Smooth muscle cell (in vitro differentiated cells): Measurements from ENCODE around the gene FNIP1. TPM values are rescaled to one million over a fixed set of nuclear protein-coding genes. Genes with fewer than 3 reads are reported as not detected.

Experiments used
- DNase-seq: peaks from one replicate; lab custom pipeline; 2025; ENCODE audit not compliant: unreplicated experiment; lab: John Stamatoyannopoulos, UW
- H2AFZ ChIP-seq: fragments of 200-600 bp; sonication (generic); 2 replicates; pipeline ENCODE4 v1.6.0; 2016; ENCODE audit warnings: antibody characterized with exemption, low read depth, mild to moderate bottlenecking
- H3F3A ChIP-seq: fragments of 200-600 bp; sonication (generic); 2 replicates; pipeline ENCODE4 v1.6.0; 2017; ENCODE audit warnings: antibody characterized with exemption, low read depth
- H3K27ac ChIP-seq: fragments of 200-600 bp; sonication (generic); 2 replicates; pipeline ENCODE4 v1.5.1; 2016; ENCODE audit warnings: low read depth, mild to moderate bottlenecking
- H3K27me3 ChIP-seq: fragments of 200-600 bp; sonication (generic); 2 replicates; pipeline ENCODE4 v1.6.1; 2016; ENCODE audit warnings: low read depth, mild to moderate bottlenecking
- H3K36me3 ChIP-seq: fragments of 200-600 bp; sonication (generic); 2 replicates; pipeline ENCODE4 v1.5.1; 2016; ENCODE audit warnings: low read depth
- H3K4me1 ChIP-seq: fragments of 200-600 bp; sonication (generic); 2 replicates; pipeline ENCODE4 v1.5.1; 2016; ENCODE audit warnings: low read depth
- H3K4me2 ChIP-seq: fragments of 200-600 bp; sonication (generic); 2 replicates; pipeline ENCODE4 v1.6.0; 2016; ENCODE audit warnings: mild to moderate bottlenecking
- H3K4me3 ChIP-seq: fragments of 200-600 bp; sonication (generic); 2 replicates; pipeline ENCODE4 v1.5.1; 2016; ENCODE audit warnings: mild to moderate bottlenecking
- H3K79me2 ChIP-seq: fragments of 200-600 bp; sonication (generic); 2 replicates; pipeline ENCODE4 v1.6.0; 2016; ENCODE audit warnings: low read depth, mild to moderate bottlenecking
- H3K9ac ChIP-seq: fragments of 200-600 bp; sonication (generic); 2 replicates; pipeline ENCODE4 v1.6.0; 2016; ENCODE audit warnings: low read depth
- H3K9me3 ChIP-seq: fragments of 200-600 bp; sonication (generic); replicated peaks from 2 replicates; pipeline ENCODE4 v1.5.1; 2016; ENCODE audit warnings: low read depth
- H4K20me1 ChIP-seq: fragments of 200-600 bp; sonication (generic); 2 replicates; pipeline ENCODE4 v1.6.0; 2016; ENCODE audit warnings: low read depth
- CTCF ChIP-seq: fragments of 200-600 bp; sonication (generic); IDR thresholded peaks from 2 replicates; pipeline ENCODE4 v1.5.1; 2017; ENCODE audit warnings: borderline replicate concordance, mild to moderate bottlenecking, antibody characterized with exemption; ENCODE audit not compliant: insufficient read depth, poor library complexity, severe bottlenecking
- WGBS: methylation state at CpG from one replicate; pipeline ENCODE4 v1.1.7; 2016; ENCODE audit warnings: low lambda C conversion rate; 5-methylcytosine and 5-hydroxymethylcytosine counted together
- polyA plus RNA-seq: library from polyadenylated mRNA; unstranded; fragments of >200 nt; fragmentation: Nextera tagmentation; extraction: Ambion mirVana; gene quantifications from 2 replicates; pipeline ENCODE4 v1.2.1, GENCODE V29; 2016
- total RNA-seq: library from RNA; depleted of rRNA; stranded (reverse); fragments of >200 nt; gene quantifications from 2 replicates; pipeline ENCODE4 v1.2.3, GENCODE V29; 2014

FNIP1 gene
- total and polyA plus RNA-seq, 2 experiments from 2014 or later = 8.8 to 47.4 TPM

GRCh38 chr5:131789765-131790164 lies 7.1 kb downstream of the FNIP1 start:
- Histone ChIP-seq H3K27me3 (no peaks in the 10 kb centered on the region), H4K20me1 (peaks cover 96% of the 10 kb centered on the region), H3K36me3 (no peaks in the 10 kb centered on the region), H3K79me2 (peaks cover 98% of the 10 kb centered on the region), H3K9me3 (no peaks in the 10 kb centered on the region), H3F3A (no peaks in the 10 kb centered on the region), H3K4me2 (no peak overlapping the region), H3K4me3 (no peak overlapping the region), H2AFZ (no peak overlapping the region), H3K4me1 (no peaks in the 10 kb centered on the region), H3K9ac (no peak overlapping the region), H3K27ac (no peak overlapping the region)
- DNase-seq = no peak
- 85% methylated on average over 3 of the region's 3 CpGs for WGBS
- no peak for TF ChIP-seq CTCF

DNA sequence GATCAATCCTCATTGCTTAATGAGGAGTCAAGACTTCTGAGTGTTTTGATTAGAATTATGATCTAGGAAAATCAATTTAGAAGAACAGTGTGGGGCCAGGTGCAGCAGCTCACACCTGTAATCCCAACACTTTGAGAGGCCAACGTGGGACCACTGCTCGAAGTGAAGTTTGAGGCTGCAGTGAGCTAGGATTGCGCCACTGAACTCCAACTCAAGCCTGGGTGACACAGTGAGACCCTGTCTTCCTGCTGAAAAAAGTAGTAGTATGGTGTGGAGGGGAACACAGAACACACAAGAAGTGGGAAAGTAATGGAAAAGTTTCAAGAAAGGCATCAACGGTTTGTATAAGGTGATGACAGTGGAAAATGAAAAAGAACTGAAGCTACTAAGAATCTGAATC lies 9.1 kb downstream of the FNIP1 start:
- Histone ChIP-seq H3K9me3 (no peaks in the 10 kb centered on the region), H3K4me1 (peaks cover 7% of the 10 kb centered on the region), H3K9ac (no peak overlapping the region), H4K20me1 (peaks cover 96% of the 10 kb centered on the region), H3K27me3 (no peaks in the 10 kb centered on the region), H3K27ac (no peak overlapping the region), H3F3A (no peaks in the 10 kb centered on the region), H2AFZ (no peak overlapping the region), H3K4me2 (no peak overlapping the region), H3K36me3 (no peaks in the 10 kb centered on the region), H3K79me2 (peaks cover 97% of the 10 kb centered on the region), H3K4me3 (no peak overlapping the region)
- DNase-seq = no peak
- no peak for TF ChIP-seq CTCF
- 93% methylated on average over 4 of the region's 4 CpGs for WGBS

- Histone ChIP-seq H3K4me1 (peaks cover 7% of the 10 kb centered on the region), H2AFZ (no peak overlapping the region), H3K36me3 (no peaks in the 10 kb centered on the region), H3K27me3 (no peaks in the 10 kb centered on the region), H3K79me2 (peaks cover 97% of the 10 kb centered on the region), H3K4me2 (no peak overlapping the region), H4K20me1 (peaks cover 96% of the 10 kb centered on the region), H3K9me3 (no peaks in the 10 kb centered on the region), H3F3A (no peaks in the 10 kb centered on the region), H3K9ac (no peak overlapping the region), H3K4me3 (no peak overlapping the region), H3K27ac (no peak overlapping the region)
- DNase-seq = no peak
- WGBS = 75% methylated on average over 4 of the region's 4 CpGs
- TF ChIP-seq CTCF = no peak
Measured at GRCh38 chr5:131786900-131787692, 9.7 kb downstream of the FNIP1 start.

DNA sequence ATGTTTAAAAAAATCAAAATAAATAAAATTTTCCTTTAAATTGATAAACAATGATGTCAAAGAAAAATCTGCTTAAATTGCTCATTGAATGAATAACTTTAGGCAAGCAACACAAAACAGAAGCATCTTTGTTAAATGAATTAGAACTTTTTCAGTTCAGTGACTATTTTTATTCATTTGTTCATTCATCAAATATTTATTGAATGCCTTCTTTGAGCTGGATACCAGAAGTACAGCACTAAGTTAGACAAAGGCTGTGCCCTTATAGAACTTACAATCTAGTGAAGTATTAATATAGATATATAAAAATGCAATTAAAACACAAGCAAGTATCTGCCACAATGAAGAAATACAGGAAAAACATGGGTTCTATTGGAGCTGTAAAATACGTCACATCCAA lies 10.8 kb downstream of the FNIP1 start:
- Histone ChIP-seq H3K36me3 (no peaks in the 10 kb centered on the region), H3K9me3 (no peaks in the 10 kb centered on the region), H3F3A (no peaks in the 10 kb centered on the region), H3K4me1 (peaks cover 7% of the 10 kb centered on the region), H3K4me3 (no peak overlapping the region), H3K27ac (no peak overlapping the region), H3K9ac (no peak overlapping the region), H4K20me1 (peaks cover 96% of the 10 kb centered on the region), H3K27me3 (no peaks in the 10 kb centered on the region), H3K79me2 (peaks cover 97% of the 10 kb centered on the region), H3K4me2 (no peak overlapping the region), H2AFZ (no peak overlapping the region)
- no peak for TF ChIP-seq CTCF
- no peak for DNase-seq
- WGBS = 97% methylated on average over 1 of the region's 1 CpG
